T-helper 1 cell treated with Interleukin-12 subunit alpha and Interleukin-12 subunit beta and Interleukin-4 antibody, amounts not matched to agents 30 μg/mL and 1 μg/mL, for 36 hours (primary cell): ENCODE results near the gene USP32.

Experiments
- H3K27ac Mint-ChIP-seq: one replicate; pipeline ENCODE4 v1.8.0; 2021; ENCODE audit warnings: mild to moderate bottlenecking, mixed read lengths
- H3K27me3 Mint-ChIP-seq: one replicate; pipeline ENCODE4 v1.8.0; 2021; ENCODE audit warnings: low read depth, mixed read lengths
- H3K36me3 Mint-ChIP-seq: one replicate; pipeline ENCODE4 v1.8.0; 2021; ENCODE audit warnings: low read depth, mixed read lengths
- H3K4me1 Mint-ChIP-seq: one replicate; pipeline ENCODE4 v1.8.0; 2021; ENCODE audit warnings: low read depth, mixed read lengths
- H3K4me3 Mint-ChIP-seq: one replicate; pipeline ENCODE4 v1.8.0; 2021; ENCODE audit warnings: mild to moderate bottlenecking, moderate library complexity, mixed read lengths
- H3K9me3 Mint-ChIP-seq: one replicate; pipeline ENCODE4 v1.8.0; 2021; ENCODE audit warnings: mixed read lengths

USP32 gene

DNA sequence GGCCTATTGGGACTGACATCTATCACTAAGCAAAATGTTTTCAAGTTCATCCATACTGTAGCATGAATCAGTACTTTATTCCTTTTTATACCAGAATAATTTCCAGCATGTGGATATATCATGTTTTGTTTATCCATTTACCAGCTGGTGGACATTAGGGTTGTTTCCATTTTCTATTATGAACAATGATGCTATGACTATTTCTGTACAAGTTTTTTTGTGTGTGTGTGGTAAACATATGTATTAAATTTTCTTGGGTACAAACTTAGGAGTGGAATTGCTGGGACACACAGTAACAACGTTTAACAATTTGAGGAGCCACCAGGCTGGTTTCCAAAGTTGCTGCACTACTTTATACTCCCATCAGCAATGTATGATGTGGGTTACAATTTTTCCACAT, 91.0 kb downstream of the USP32 start:
- peaks cover 15% of the 10 kb centered on the region for H3K4me1 Mint-ChIP-seq
- H3K4me3 Mint-ChIP-seq: no peak overlapping the region
- H3K9me3 Mint-ChIP-seq: no peaks in the 10 kb centered on the region
- no peak overlapping the region for H3K27ac Mint-ChIP-seq
- H3K36me3 Mint-ChIP-seq: peaks cover 4% of the 10 kb centered on the region
- no peaks in the 10 kb centered on the region for H3K27me3 Mint-ChIP-seq

DNA sequence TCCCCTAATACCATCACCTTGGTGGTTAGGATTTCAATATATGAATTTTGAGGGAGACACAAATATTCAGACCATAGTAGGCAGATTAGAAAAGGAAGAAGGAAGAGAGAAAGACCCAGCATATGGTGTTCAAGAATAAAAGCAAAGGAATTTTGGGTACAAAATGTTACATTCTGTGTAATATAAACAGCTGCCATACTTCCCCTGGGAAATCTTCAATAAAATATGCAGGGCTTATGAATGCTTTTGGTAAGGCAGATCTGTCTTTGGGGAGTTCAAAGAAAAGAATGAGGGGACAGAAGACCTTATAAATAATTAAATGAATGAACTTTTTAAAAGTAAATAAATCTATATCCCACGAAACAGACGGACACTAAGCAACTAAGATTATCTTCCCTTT, 91.9 kb downstream of the USP32 start:
- Mint-ChIP-seq H3K36me3 (peaks cover 5% of the 10 kb centered on the region), H3K27me3 (no peaks in the 10 kb centered on the region), H3K4me3 (no peak overlapping the region), H3K27ac (no peak overlapping the region), H3K9me3 (no peaks in the 10 kb centered on the region), H3K4me1 (peaks cover 8% of the 10 kb centered on the region)

DNA sequence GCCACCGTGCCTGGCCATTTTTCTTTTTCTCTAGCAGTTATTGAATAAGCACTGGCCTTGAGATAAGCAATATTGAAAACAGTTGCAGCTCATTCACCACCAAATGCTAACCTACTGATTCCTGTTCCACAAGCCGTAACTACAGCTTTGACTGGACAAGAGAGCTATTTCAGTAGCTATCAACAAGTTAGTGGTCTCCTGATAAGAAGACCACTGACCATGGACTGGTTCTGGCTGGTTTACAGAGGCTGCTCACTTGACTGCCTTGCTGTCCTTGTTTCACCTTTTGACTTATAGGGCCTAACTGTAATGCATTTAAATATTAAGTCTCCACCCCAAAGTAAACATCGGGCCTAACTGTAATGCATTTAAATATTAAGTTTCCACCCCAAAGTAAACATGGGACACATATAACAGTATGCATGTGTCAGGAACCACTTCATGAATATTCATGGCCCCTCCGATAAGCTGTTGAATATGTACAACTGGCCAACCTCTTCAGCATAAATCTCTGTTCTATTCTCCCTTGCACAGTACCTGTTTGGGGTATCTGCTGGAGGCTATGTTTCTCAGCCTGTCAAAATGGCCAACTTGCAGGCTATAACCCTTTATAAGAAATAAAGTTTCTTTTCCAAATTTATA, 94.1 kb downstream of the USP32 start:
- peaks cover 7% of the 10 kb centered on the region for H3K36me3 Mint-ChIP-seq
- no peaks in the 10 kb centered on the region for H3K9me3 Mint-ChIP-seq
- peaks cover 1% of the 10 kb centered on the region for H3K4me1 Mint-ChIP-seq
- H3K27ac Mint-ChIP-seq: no peak overlapping the region
- no peak overlapping the region for H3K4me3 Mint-ChIP-seq
- no peaks in the 10 kb centered on the region for H3K27me3 Mint-ChIP-seq

DNA sequence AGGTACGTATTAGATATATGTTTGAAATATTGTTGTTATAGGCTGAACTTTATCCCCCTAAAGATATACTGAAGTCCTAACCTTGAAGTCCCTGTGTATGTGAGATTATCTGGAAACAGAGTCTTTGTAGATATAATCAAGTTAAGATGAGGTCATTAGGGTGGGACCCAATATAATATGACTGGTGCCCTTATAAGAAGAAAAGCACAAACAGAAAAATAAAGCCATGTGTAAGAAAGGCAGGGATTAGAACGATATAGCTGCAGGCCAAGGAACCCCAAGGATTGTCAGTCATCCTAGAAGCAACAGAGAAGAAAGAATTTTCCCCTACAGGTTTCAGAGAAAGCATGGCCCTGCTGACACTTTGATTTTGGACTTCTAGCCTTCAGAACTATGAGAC, 95.8 kb downstream of the USP32 start:
- Mint-ChIP-seq H3K27me3 (no peaks in the 10 kb centered on the region), H3K9me3 (no peaks in the 10 kb centered on the region), H3K4me3 (no peak overlapping the region), H3K36me3 (peaks cover 12% of the 10 kb centered on the region), H3K4me1 (peaks cover 1% of the 10 kb centered on the region), H3K27ac (no peak overlapping the region)

DNA sequence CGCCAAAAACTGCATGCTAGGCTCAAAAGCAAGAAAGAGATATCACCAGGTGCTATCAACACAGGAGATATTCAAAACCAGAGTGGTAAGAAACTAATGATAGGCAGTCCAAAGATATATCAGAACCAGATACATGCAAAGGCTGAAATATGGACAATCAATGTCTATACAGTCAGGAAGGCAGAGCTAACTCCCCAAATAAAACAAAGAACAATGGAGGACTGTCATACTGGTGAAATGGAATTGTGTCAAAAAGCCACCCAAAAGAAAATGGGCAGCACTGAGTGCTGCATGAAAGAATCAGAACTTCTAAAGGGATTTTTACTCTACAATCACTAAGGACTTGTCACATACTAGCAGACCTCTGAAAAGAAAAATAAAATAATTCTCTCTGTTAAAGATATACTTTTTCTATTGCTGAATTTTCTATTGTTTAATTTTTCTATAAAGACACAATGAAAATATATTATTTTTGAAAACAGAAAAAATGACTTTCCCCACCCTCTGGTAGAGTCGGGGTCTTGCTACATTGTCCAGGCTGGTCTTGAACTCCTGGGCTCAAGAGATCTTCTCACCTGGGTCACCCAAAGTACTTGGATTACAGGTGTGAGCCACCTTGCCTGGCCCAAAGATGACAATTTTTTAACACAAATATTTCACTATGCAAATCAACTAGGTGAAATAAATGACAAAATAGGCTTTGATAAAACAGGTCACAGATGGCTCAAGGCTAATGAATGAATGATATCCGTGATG, 98.2 kb downstream of the USP32 start:
- no peak overlapping the region for H3K4me3 Mint-ChIP-seq
- H3K4me1 Mint-ChIP-seq: peaks cover 1% of the 10 kb centered on the region
- H3K27ac Mint-ChIP-seq: no peak overlapping the region
- H3K9me3 Mint-ChIP-seq: no peaks in the 10 kb centered on the region
- peaks cover 8% of the 10 kb centered on the region for H3K36me3 Mint-ChIP-seq
- H3K27me3 Mint-ChIP-seq: no peaks in the 10 kb centered on the region

DNA sequence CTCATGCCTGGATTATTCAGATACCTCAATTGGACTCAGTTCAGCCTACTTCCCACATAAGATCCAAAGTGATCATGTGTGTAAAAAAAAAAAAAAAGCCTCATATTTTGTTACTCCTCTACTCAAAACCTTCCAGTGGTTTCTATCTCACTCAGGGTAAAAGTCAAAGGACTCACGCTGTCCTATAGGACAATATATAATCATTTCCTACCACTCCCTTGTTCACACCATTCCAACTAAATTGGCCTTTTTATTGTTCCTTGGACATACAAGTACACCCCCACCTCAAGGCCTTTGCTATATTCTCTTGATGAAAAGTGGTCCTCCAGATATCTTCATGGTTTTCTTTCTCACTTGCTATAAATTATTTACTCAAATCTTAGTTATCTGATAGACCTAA, 99.2 kb downstream of the USP32 start:
- no peaks in the 10 kb centered on the region for H3K27me3 Mint-ChIP-seq
- H3K4me3 Mint-ChIP-seq: no peak overlapping the region
- H3K36me3 Mint-ChIP-seq: peaks cover 8% of the 10 kb centered on the region
- no peak overlapping the region for H3K27ac Mint-ChIP-seq
- peaks cover 1% of the 10 kb centered on the region for H3K4me1 Mint-ChIP-seq
- no peaks in the 10 kb centered on the region for H3K9me3 Mint-ChIP-seq

DNA sequence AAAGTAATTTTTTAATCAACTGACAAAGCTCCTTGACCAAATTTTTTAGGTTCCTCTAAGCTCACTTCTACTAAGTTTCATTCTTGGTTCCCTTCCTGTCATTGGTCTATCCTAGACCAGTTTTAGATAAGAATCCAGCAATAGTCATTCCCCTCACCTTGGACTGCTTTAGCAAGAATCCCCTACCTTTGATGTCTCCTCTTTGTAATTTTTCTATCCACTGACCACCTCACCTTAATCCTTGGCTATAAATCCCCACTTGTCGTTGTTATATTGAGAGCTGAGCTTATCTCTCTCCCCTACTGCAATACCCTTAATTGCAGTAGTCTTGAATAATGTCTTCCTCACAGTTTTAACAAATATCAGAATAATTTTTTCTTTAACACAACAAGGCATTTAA, 107.2 kb downstream of the USP32 start:
- no peaks in the 10 kb centered on the region for H3K9me3 Mint-ChIP-seq
- peaks cover 13% of the 10 kb centered on the region for H3K36me3 Mint-ChIP-seq
- no peak overlapping the region for H3K27ac Mint-ChIP-seq
- H3K27me3 Mint-ChIP-seq: no peaks in the 10 kb centered on the region
- no peak overlapping the region for H3K4me3 Mint-ChIP-seq
- H3K4me1 Mint-ChIP-seq: peaks cover 2% of the 10 kb centered on the region

DNA sequence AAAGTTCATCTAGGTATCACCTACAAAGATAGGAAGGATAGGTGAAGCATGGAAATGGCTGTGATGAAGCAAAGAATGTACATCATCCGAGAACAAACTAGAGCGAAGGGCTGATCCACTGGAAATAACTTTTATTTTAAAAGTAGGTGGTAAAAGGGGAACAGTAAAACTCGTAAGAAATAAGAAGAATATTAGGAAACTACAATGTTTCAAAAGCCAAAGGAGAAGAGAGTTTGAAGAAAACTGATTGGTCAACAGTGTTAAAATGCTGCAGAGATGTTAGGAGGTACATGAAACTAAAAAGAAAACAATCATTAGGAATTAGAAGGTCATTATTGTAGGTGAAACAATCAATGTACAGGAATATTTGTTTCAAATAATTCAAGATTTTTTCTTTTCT, 108.1 kb downstream of the USP32 start:
- peaks cover 2% of the 10 kb centered on the region for H3K4me1 Mint-ChIP-seq
- no peaks in the 10 kb centered on the region for H3K9me3 Mint-ChIP-seq
- H3K27me3 Mint-ChIP-seq: no peaks in the 10 kb centered on the region
- H3K4me3 Mint-ChIP-seq: no peak overlapping the region
- peaks cover 13% of the 10 kb centered on the region for H3K36me3 Mint-ChIP-seq
- no peak overlapping the region for H3K27ac Mint-ChIP-seq

DNA sequence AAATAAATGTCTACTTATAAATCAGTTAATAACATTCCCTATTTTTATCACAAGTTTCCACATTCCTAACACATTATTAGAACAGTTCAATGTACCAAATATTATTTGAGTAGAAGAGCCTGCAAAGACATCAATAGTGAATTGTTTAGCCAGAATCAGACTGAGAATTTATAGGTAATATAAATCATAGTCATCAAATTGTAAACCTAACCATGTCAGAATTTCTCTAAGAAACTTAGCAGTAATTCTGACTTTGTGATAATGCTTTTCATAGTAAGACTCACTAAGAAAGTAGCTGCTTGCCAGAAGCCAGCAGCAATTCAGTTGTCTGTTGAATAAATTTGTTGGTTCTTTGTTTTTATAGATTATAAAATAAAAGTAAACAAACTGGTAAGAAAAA, 111.3 kb downstream of the USP32 start:
- Mint-ChIP-seq H3K27ac (no peak overlapping the region), H3K4me1 (peaks cover 6% of the 10 kb centered on the region), H3K9me3 (no peaks in the 10 kb centered on the region), H3K36me3 (peaks cover 6% of the 10 kb centered on the region), H3K27me3 (no peaks in the 10 kb centered on the region), H3K4me3 (no peak overlapping the region)

DNA sequence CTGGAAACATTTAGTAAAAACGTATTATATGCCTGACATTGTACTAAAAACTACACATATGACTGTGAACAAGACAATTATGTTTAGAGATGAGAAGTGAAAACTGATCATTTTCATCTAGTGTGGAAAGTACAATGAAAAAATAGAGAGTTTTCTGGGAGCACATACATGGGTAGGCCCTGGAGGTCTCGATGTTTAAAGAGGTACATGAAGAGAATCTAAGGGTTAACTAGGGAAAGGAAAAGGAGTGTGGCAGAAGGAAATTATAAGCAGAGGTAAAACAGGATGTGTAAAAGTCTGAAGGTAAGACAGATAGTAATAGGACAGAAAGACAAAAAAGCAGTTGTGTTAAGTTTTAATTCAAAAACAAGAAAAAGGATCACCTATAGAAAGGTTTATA, 113.7 kb downstream of the USP32 start:
- Mint-ChIP-seq H3K4me1 (peaks cover 5% of the 10 kb centered on the region), H3K4me3 (no peak overlapping the region), H3K27ac (no peak overlapping the region), H3K27me3 (no peaks in the 10 kb centered on the region), H3K9me3 (no peaks in the 10 kb centered on the region), H3K36me3 (peaks cover 3% of the 10 kb centered on the region)

DNA sequence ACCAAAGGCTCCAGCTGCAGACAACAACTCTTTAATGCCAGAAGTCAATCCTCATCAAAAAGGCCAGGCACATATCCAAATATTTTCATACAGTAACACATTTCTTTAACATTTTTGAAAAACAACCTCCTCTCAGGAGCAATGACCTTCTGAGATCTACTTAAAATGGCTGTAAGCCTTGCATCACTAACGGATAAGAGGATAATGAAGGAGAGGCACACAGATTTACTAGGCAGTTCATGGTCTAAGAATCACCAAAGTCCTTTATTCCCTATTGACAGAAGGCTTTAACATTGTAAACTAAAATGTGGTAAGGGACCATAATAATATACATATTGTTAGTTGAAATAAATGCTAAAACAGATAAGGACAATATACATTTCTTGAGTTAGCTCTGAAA, 114.7 kb downstream of the USP32 start:
- H3K27ac Mint-ChIP-seq: no peak overlapping the region
- H3K4me3 Mint-ChIP-seq: no peak overlapping the region
- H3K9me3 Mint-ChIP-seq: no peaks in the 10 kb centered on the region
- H3K27me3 Mint-ChIP-seq: no peaks in the 10 kb centered on the region
- H3K4me1 Mint-ChIP-seq: peaks cover 5% of the 10 kb centered on the region
- peaks cover 3% of the 10 kb centered on the region for H3K36me3 Mint-ChIP-seq

DNA sequence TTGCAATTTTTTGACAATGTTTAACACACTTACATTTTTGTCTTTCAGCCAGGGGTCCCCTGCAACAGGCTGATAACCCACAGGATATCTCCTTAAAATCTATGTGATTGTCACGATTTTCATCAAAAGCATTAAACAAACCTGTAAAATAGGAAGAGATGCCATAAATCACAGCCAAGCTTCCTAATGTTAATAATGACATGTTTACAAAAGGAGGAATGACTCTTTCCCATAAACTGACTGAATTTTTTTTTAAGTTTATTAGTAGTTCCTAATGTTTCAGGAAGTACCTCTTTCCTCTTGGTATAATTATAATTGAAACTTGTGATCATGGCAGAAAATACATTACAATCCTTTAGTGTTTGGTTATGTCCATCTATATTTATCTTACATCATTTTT, 122.5 kb downstream of the USP32 start:
- H3K27ac Mint-ChIP-seq: no peak overlapping the region
- H3K4me1 Mint-ChIP-seq: no peaks in the 10 kb centered on the region
- no peak overlapping the region for H3K4me3 Mint-ChIP-seq
- no peaks in the 10 kb centered on the region for H3K9me3 Mint-ChIP-seq
- H3K27me3 Mint-ChIP-seq: no peaks in the 10 kb centered on the region
- peaks cover 13% of the 10 kb centered on the region for H3K36me3 Mint-ChIP-seq

DNA sequence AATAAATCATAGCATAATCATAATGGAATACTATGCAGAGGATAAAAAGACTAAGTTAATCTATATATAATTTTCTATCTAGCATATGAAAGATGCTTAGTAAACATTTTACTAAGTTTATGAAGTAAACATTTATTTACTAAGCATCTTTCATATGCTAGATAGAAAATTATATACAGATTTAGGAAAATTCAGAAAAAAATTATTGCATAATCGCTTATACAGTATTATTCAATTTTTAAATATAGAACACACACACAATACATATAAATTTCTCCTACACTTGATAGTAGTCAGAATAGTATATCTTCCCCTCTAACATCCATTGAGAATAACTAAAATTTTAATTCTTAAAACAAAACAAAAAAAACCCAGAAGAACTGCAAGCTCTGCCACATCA, 131.4 kb downstream of the USP32 start:
- Mint-ChIP-seq H3K4me3 (no peak overlapping the region), H3K27me3 (no peaks in the 10 kb centered on the region), H3K36me3 (peaks cover 15% of the 10 kb centered on the region), H3K9me3 (no peaks in the 10 kb centered on the region), H3K4me1 (peaks cover 4% of the 10 kb centered on the region), H3K27ac (no peak overlapping the region)

DNA sequence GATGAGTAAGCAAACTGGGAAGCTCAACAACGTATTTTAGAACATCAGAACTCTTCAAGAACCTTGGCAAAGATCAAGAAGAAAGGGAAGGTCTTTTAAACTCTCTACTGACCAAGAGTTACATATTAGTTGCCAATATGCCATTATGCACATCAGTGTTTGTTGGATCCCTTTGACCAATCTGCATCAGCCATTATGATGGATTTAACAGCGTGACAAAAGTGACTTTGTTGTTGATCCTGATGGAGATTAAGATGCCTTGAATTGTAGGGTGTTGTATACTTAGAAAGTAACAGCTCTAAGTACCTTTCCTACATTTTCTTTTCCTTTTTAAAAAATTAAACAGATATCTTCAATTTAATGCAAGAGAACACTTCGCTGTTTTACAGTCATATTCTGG, 133.6 kb downstream of the USP32 start:
- no peaks in the 10 kb centered on the region for H3K27me3 Mint-ChIP-seq
- H3K27ac Mint-ChIP-seq: no peak overlapping the region
- H3K36me3 Mint-ChIP-seq: peaks cover 17% of the 10 kb centered on the region
- no peak overlapping the region for H3K4me3 Mint-ChIP-seq
- H3K4me1 Mint-ChIP-seq: peaks cover 4% of the 10 kb centered on the region
- H3K9me3 Mint-ChIP-seq: no peaks in the 10 kb centered on the region

DNA sequence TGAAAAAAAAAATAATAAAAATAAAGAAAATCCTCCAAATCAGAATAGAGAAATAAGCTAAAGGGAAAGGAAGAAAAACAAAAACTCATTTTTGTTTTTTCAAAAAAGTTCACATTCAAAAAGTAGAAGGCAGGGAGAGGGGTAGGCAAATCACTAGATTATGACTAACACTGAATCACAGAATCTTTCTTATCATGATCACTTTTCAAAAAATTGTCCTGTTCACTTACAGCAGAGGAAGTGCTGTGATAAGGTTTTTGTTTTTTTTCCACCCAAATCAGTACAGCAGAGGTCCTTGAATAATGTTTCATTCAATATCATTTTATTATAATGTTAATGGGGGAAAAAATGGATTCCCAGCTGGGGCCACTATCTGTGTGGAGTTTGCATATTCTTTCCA, 135.8 kb downstream of the USP32 start:
- no peak overlapping the region for H3K27ac Mint-ChIP-seq
- H3K36me3 Mint-ChIP-seq: peaks cover 14% of the 10 kb centered on the region
- no peaks in the 10 kb centered on the region for H3K9me3 Mint-ChIP-seq
- no peak overlapping the region for H3K4me3 Mint-ChIP-seq
- H3K27me3 Mint-ChIP-seq: no peaks in the 10 kb centered on the region
- peaks cover 4% of the 10 kb centered on the region for H3K4me1 Mint-ChIP-seq
